IMR-90 (cell line): ENCODE results near the gene VAT1. TPM values are rescaled to one million over a fixed set of nuclear protein-coding genes. Genes with fewer than 3 reads are reported as not detected.

Source experiments
- ATAC-seq: fragments of 200-7000 bp; cut with Tn5 transposase; 2 replicates; pipeline ENCODE4 v1.9.1; 2020; ENCODE audit warnings: low read depth, mild to moderate bottlenecking, moderate library complexity
- BruUV-seq: library from RNA; stranded (reverse); fragments of 400-500 nt; replicated peaks from 2 replicates; lab custom pipeline; 2021; lab: Mats Ljungman, UMichigan
- CTCF ChIA-PET: fragments of 300-600 bp; formaldehyde crosslinking; extraction: SDS; loops from one replicate; lab custom pipeline; 2021; ENCODE audit warnings: antibody characterized with exemption; lab: Yijun Ruan, JAX
- POLR2A ChIA-PET: fragments of 300-600 bp; sonication (Branson Sonifier 250); formaldehyde crosslinking; loops from one replicate; lab custom pipeline; 2022; ENCODE audit warnings: antibody characterized with exemption; ENCODE audit not compliant: unreplicated experiment; lab: Charles Lee
- DNase-seq: peaks from one replicate; pipeline ENCODE4 v3.0.0; 2013
- H2AFZ ChIP-seq: replicated peaks from 2 replicates; pipeline ENCODE3; 2013; ENCODE audit warnings: low read length, mild to moderate bottlenecking; ENCODE audit not compliant: poor library complexity
- H2AK5ac ChIP-seq: 2 replicates; pipeline ENCODE4 v1.6.1; 2013; ENCODE audit warnings: low read depth, low read length, inconsistent platforms
- H2AK9ac ChIP-seq: replicated peaks from 2 replicates; pipeline ENCODE3; 2013; ENCODE audit warnings: mild to moderate bottlenecking, low read depth, low read length, moderate library complexity; ENCODE audit not compliant: poor library complexity
- H2BK120ac ChIP-seq: 2 replicates; pipeline ENCODE4 v1.6.1; 2013; ENCODE audit warnings: low read depth, low read length, inconsistent platforms
- H2BK15ac ChIP-seq: 3 replicates; pipeline ENCODE4 v1.6.1; 2013; ENCODE audit warnings: low read depth, low read length, inconsistent platforms
- H2BK20ac ChIP-seq: 2 replicates; pipeline ENCODE4 v1.6.1; 2013; ENCODE audit warnings: low read depth, mild to moderate bottlenecking, inconsistent platforms, low read length, moderate library complexity
- H2BK5ac ChIP-seq: 2 replicates; pipeline ENCODE4 v1.6.1; 2013; ENCODE audit warnings: mild to moderate bottlenecking, low read depth, low read length, inconsistent platforms; ENCODE audit not compliant: poor library complexity, severe bottlenecking
- H3K14ac ChIP-seq: replicated peaks from 2 replicates; pipeline ENCODE4 v1.6.1; 2013; ENCODE audit warnings: low read depth, low read length, inconsistent platforms
- H3K18ac ChIP-seq: 2 replicates; pipeline ENCODE4 v1.6.1; 2013; ENCODE audit warnings: low read depth, low read length, control low read depth
- H3K23ac ChIP-seq: 2 replicates; pipeline ENCODE4 v1.6.1; 2013; ENCODE audit warnings: low read depth, low read length, inconsistent platforms
- H3K27ac ChIP-seq: 2 replicates; pipeline ENCODE4 v1.5.1; 2013; ENCODE audit warnings: mild to moderate bottlenecking, control low read depth, low read length; ENCODE audit not compliant: insufficient read depth
- H3K27me3 ChIP-seq: 2 replicates; pipeline ENCODE4 v1.6.1; 2013; ENCODE audit warnings: low read length; ENCODE audit not compliant: control insufficient read depth, insufficient read depth
- H3K36me3 ChIP-seq: 2 replicates; pipeline ENCODE4 v1.6.1; 2013; ENCODE audit warnings: low read length, mixed read lengths; ENCODE audit not compliant: control insufficient read depth, insufficient read depth
- H3K4ac ChIP-seq: 2 replicates; pipeline ENCODE4 v1.6.1; 2013; ENCODE audit warnings: low read depth, low read length, inconsistent platforms
- H3K4me1 ChIP-seq: 2 replicates; pipeline ENCODE4 v1.6.1; 2013; ENCODE audit warnings: low read length, mixed read lengths; ENCODE audit not compliant: control insufficient read depth, insufficient read depth
- H3K4me2 ChIP-seq: 2 replicates; pipeline ENCODE4 v1.6.1; 2013; ENCODE audit warnings: low read depth, mild to moderate bottlenecking, control low read depth, low read length, moderate library complexity
- H3K4me3 ChIP-seq: 2 replicates; pipeline ENCODE4 v1.5.1; 2013; ENCODE audit warnings: low read depth, mild to moderate bottlenecking, control low read depth, low read length, moderate library complexity; ENCODE audit not compliant: insufficient read depth
- H3K56ac ChIP-seq: 2 replicates; pipeline ENCODE4 v1.6.1; 2013; ENCODE audit warnings: low read length, inconsistent platforms; ENCODE audit not compliant: insufficient read depth; ENCODE audit errors: extremely low read depth
- H3K79me1 ChIP-seq, 2 experiments: 2 replicates each; pipeline ENCODE4 v1.6.1; 2013; ENCODE audit warnings: low read length in 2 of 2, inconsistent platforms in 1 of 2, low read depth in 1 of 2
- H3K9ac ChIP-seq: 2 replicates; pipeline ENCODE4 v1.6.1; 2013; ENCODE audit warnings: low read depth, low read length, control low read depth
- H3K9me1 ChIP-seq: 2 replicates; pipeline ENCODE4 v1.6.1; 2013; ENCODE audit warnings: low read length, inconsistent platforms; ENCODE audit not compliant: insufficient read depth
- H3K9me3 ChIP-seq: 2 replicates; pipeline ENCODE4 v1.6.1; 2013; ENCODE audit warnings: low read length; ENCODE audit not compliant: control insufficient read depth, insufficient read depth
- H4K20me1 ChIP-seq: 2 replicates; pipeline ENCODE4 v1.6.1; 2013; ENCODE audit warnings: low read length, inconsistent platforms; ENCODE audit not compliant: insufficient read depth
- H4K5ac ChIP-seq: 2 replicates; pipeline ENCODE4 v1.6.1; 2013; ENCODE audit warnings: mild to moderate bottlenecking, low read depth, low read length, control low read depth
- H4K8ac ChIP-seq, 2 experiments: 2 replicates each; pipeline ENCODE4 v1.6.1; 2013; ENCODE audit warnings: low read depth in 2 of 2, low read length in 2 of 2, control low read depth in 1 of 2, inconsistent platforms in 1 of 2
- H4K91ac ChIP-seq: 2 replicates; pipeline ENCODE4 v1.6.1; 2013; ENCODE audit warnings: low read depth, low read length, inconsistent platforms; ENCODE audit not compliant: insufficient read depth
- BHLHE40 ChIP-seq: fragments of 150-350 bp; IDR thresholded peaks from 2 replicates; pipeline ENCODE4 v1.6.1; 2016; ENCODE audit warnings: mild to moderate bottlenecking, low read depth, low read length
- CHD1 ChIP-seq: IDR thresholded peaks from 2 replicates; pipeline ENCODE4 v1.6.1; 2012; ENCODE audit warnings: low read depth, low read length, improper control_type of control experiment
- FOS ChIP-seq: fragments of 150-350 bp; IDR thresholded peaks from 2 replicates; pipeline ENCODE4 v1.6.1; 2016; ENCODE audit warnings: low read depth, low read length
- MAFK ChIP-seq: IDR thresholded peaks from 2 replicates; pipeline ENCODE4 v1.6.1; 2012; ENCODE audit warnings: low read depth, low read length, improper control_type of control experiment
- MAZ ChIP-seq: IDR thresholded peaks from 2 replicates; pipeline ENCODE4 v1.6.1; 2012; ENCODE audit warnings: low read depth, mild to moderate bottlenecking, low read length, improper control_type of control experiment, moderate library complexity, borderline replicate concordance
- MXI1 ChIP-seq: IDR thresholded peaks from 2 replicates; pipeline ENCODE4 v1.6.1; 2012; ENCODE audit warnings: low read depth, mild to moderate bottlenecking, low read length, moderate library complexity, borderline replicate concordance
- NFE2L2 ChIP-seq: fragments of 150-350 bp; IDR thresholded peaks from 2 replicates; pipeline ENCODE4 v1.6.1; 2016; ENCODE audit warnings: low read depth, mild to moderate bottlenecking, low read length
- POLR2A ChIP-seq: IDR thresholded peaks from 2 replicates; pipeline ENCODE4 v1.6.1; 2012; ENCODE audit warnings: mild to moderate bottlenecking, low read depth, low read length
- RAD21 ChIP-seq: IDR thresholded peaks from 2 replicates; pipeline ENCODE4 v1.6.1; 2012; ENCODE audit warnings: low read length, improper control_type of control experiment
- RCOR1 ChIP-seq: IDR thresholded peaks from 2 replicates; pipeline ENCODE4 v1.6.1; 2012; ENCODE audit warnings: mild to moderate bottlenecking, low read length, improper control_type of control experiment; ENCODE audit not compliant: insufficient replicate concordance
- RFX5 ChIP-seq: IDR thresholded peaks from 2 replicates; pipeline ENCODE4 v1.8.0; 2012; ENCODE audit warnings: low read depth, mild to moderate bottlenecking, low read length, moderate library complexity
- SMC3 ChIP-seq: fragments of 150-350 bp; IDR thresholded peaks from 2 replicates; pipeline ENCODE4 v1.6.1; 2016; ENCODE audit warnings: low read depth, mild to moderate bottlenecking, antibody characterized with exemption, low read length, moderate library complexity
- WGBS, 2 experiments: methylation state at CpG; one replicate each; pipeline versions ENCODE4 v1.1.5 to v1.1.7; 2013; ENCODE audit warnings: missing lambda C conversion rate in 2 of 2; ENCODE audit not compliant: insufficient read length in 1 of 2; ENCODE audit errors: extremely low coverage in 2 of 2; 5-methylcytosine and 5-hydroxymethylcytosine counted together
- dilution Hi-C: fragments of 300-500 bp; cut with HindIII; formaldehyde crosslinking; loops from one replicate; pipeline ENCODE4 v1.14.3; 2018; ENCODE audit warnings: low sequenced_read_pairs; ENCODE audit not compliant: unreplicated experiment
- in situ Hi-C: fragments of 300-500 bp; cut with MboI; formaldehyde crosslinking; loops from 3 replicates; pipeline ENCODE4 v1.14.3; 2019; ENCODE audit warnings: low sequenced_read_pairs, inconsistent platforms, mixed read lengths
- intact Hi-C: fragments of 100-400 bp; cut with micrococcal nuclease; formaldehyde crosslinking; loops from 2 replicates; pipeline ENCODE4 v1.10.0; 2022
- polyA plus RNA-seq, 3 experiments: library from polyadenylated mRNA; depleted of rRNA; stranded (reverse); fragments of >200 nt; gene quantifications; 2 replicates each; pipeline ENCODE4 v1.2.3, GENCODE V29; 2012; ENCODE audit warnings: low replicate concordance in 1 of 3
- total RNA-seq: library from RNA; depleted of rRNA; stranded (reverse); fragments of >200 nt; gene quantifications from 2 replicates; pipeline ENCODE4 v1.2.3, GENCODE V29; 2012
- TF ChIP-seq, protein P1 (sequence below): fragments of 150-350 bp; IDR thresholded peaks from 2 replicates; pipeline ENCODE4 v1.6.1; 2016; ENCODE audit warnings: low read depth, mild to moderate bottlenecking, low read length, moderate library complexity, borderline replicate concordance
- TF ChIP-seq, protein P2 (sequence below): fragments of 150-350 bp; IDR thresholded peaks from 2 replicates; pipeline ENCODE4 v1.6.1; 2017; ENCODE audit warnings: mild to moderate bottlenecking, antibody characterized with exemption, low read length, low read depth
- TF ChIP-seq, protein P3 (sequence below): conservative IDR thresholded peaks from 2 replicates; pipeline ENCODE4 v1.5.1; 2012; ENCODE audit warnings: mild to moderate bottlenecking, low read depth, low read length, improper control_type of control experiment

The VAT1 gene
- total and polyA plus RNA-seq, 2 of the 4 experiments (the other 2 are of a cell fraction) = 97.3 to 101 TPM

DNA sequence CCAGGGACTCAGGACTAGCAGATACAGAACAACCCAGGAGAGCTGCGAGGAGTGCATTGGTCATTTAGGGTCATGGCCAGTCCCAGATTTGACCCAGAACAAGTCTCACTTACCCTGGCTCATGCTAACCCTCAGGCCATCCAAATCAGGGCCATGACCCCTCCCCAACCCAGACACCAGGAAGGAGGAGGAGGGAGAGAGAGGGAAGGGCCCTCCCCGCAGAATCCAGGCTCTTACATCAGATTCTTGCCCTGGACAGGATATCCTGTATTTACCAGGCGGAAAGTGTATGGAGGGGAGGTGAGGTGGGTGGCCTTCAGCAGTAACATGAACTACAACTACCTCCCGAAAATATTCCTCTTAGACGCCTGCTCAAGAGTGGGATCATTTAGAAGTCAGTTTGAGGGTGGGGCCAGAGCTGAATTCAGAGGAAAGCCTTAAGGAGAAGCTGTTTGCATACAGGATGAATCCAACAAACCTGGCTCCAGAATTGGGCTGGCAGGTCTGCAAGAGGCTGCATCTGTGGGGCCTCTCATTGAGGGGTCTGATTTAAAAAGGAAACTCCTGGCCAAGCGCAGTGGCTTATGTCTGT lies 2.1 kb downstream of the VAT1 start:
- peak overlapping the region; percentile 91 for H2AK9ac ChIP-seq
- H3K79me1 ChIP-seq = peaks cover 15 to 56% of the 10 kb centered on the region in 2 experiments; a peak in 3 of 4 replicates
- intact Hi-C loops = no loop called here
- no peak for TF ChIP-seq RCOR1
- TF ChIP-seq, protein P1, sequence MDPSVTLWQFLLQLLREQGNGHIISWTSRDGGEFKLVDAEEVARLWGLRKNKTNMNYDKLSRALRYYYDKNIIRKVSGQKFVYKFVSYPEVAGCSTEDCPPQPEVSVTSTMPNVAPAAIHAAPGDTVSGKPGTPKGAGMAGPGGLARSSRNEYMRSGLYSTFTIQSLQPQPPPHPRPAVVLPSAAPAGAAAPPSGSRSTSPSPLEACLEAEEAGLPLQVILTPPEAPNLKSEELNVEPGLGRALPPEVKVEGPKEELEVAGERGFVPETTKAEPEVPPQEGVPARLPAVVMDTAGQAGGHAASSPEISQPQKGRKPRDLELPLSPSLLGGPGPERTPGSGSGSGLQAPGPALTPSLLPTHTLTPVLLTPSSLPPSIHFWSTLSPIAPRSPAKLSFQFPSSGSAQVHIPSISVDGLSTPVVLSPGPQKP = no peak
- no peak for TF ChIP-seq POLR2A
- no peak for TF ChIP-seq BHLHE40
- TF ChIP-seq MXI1 = no peak
- no peak for TF ChIP-seq SMC3
- TF ChIP-seq CHD1 = no peak
- TF ChIP-seq FOS = no peak
- TF ChIP-seq RAD21 = no peak
- no peak for TF ChIP-seq RFX5
- no peak for TF ChIP-seq MAFK
- TF ChIP-seq, protein P2, sequence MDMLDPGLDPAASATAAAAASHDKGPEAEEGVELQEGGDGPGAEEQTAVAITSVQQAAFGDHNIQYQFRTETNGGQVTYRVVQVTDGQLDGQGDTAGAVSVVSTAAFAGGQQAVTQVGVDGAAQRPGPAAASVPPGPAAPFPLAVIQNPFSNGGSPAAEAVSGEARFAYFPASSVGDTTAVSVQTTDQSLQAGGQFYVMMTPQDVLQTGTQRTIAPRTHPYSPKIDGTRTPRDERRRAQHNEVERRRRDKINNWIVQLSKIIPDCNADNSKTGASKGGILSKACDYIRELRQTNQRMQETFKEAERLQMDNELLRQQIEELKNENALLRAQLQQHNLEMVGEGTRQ = no peak
- TF ChIP-seq, protein P3, sequence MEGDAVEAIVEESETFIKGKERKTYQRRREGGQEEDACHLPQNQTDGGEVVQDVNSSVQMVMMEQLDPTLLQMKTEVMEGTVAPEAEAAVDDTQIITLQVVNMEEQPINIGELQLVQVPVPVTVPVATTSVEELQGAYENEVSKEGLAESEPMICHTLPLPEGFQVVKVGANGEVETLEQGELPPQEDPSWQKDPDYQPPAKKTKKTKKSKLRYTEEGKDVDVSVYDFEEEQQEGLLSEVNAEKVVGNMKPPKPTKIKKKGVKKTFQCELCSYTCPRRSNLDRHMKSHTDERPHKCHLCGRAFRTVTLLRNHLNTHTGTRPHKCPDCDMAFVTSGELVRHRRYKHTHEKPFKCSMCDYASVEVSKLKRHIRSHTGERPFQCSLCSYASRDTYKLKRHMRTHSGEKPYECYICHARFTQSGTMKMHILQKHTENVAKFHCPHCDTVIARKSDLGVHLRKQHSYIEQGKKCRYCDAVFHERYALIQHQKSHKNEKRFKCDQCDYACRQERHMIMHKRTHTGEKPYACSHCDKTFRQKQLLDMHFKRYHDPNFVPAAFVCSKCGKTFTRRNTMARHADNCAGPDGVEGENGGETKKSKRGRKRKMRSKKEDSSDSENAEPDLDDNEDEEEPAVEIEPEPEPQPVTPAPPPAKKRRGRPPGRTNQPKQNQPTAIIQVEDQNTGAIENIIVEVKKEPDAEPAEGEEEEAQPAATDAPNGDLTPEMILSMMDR = no peak
- TF ChIP-seq MAZ = no peak
- TF ChIP-seq NFE2L2 = no peak

More for the DNA sequence above, 2.1 kb downstream of the VAT1 start:
- Histone ChIP-seq H3K9me1 (peaks cover 20% of the 10 kb centered on the region), H4K20me1 (peaks cover 32% of the 10 kb centered on the region; the same call in 1 of the 2 replicates), H2AFZ (no peak overlapping the region), H2BK120ac (0 out of 2 replicates have a peak overlapping the region, but pooled peaks have one; percentile 37), H3K9me3 (no peaks in the 10 kb centered on the region), H3K4ac (peak overlapping the region; percentile 81), H4K91ac (peak overlapping the region; percentile 56), H3K4me1 (peaks cover 12% of the 10 kb centered on the region), H3K4me3 (no peak overlapping the region), H2BK15ac (peak overlapping the region; percentile 87; the same call in 1 of the 3 replicates), H2BK20ac (0 out of 2 replicates have a peak overlapping the region, but pooled peaks have one; percentile 3), H3K14ac (peak overlapping the region; percentile 71; the same call in 1 of the 2 replicates), H3K9ac (no peak overlapping the region), H3K23ac (0 out of 2 replicates have a peak overlapping the region, but pooled peaks have one; percentile 87), H3K18ac (no peak overlapping the region), H2BK5ac (no peak overlapping the region), H3K27ac (peak overlapping the region; percentile 4; the same call in 1 of the 2 replicates), H3K56ac (no peak overlapping the region), H3K36me3 (peaks cover 33% of the 10 kb centered on the region), H2AK5ac (peak overlapping the region; percentile 75; the same call in 1 of the 2 replicates), H3K27me3 (0 out of 2 replicates have a peak, but pooled peaks cover 2% of the 10 kb centered on the region), H3K4me2 (peak overlapping the region; percentile 35; the same call in 1 of the 2 replicates), H4K8ac (peak overlapping the region; percentile 44 to 58; a peak in 3 of 4 replicates), H4K5ac (0 out of 2 replicates have a peak overlapping the region, but pooled peaks have one; percentile 9)
- DNase-seq (no peak), ATAC-seq (no peak)
- ChIA-PET POLR2A (no interaction called here), CTCF (no interaction called here)
- no TSS peak for BruUV-seq
- dilution Hi-C loops = no loop called here
- WGBS, 2 experiments = no CpG with 5 or more reads among the region's 6 CpGs
- in situ Hi-C loops = no loop called here
